ENCODE results near the gene RPRD1B. TPM values are rescaled to one million over a fixed set of nuclear protein-coding genes. Genes with fewer than 3 reads are reported as not detected.

The RPRD1B gene
- total and polyA plus RNA-seq, 2 of the 8 experiments (the other 6 are each of a cell fraction or from before 2014, with no cell fraction given): 10.3 to 20.9 TPM

DNA sequence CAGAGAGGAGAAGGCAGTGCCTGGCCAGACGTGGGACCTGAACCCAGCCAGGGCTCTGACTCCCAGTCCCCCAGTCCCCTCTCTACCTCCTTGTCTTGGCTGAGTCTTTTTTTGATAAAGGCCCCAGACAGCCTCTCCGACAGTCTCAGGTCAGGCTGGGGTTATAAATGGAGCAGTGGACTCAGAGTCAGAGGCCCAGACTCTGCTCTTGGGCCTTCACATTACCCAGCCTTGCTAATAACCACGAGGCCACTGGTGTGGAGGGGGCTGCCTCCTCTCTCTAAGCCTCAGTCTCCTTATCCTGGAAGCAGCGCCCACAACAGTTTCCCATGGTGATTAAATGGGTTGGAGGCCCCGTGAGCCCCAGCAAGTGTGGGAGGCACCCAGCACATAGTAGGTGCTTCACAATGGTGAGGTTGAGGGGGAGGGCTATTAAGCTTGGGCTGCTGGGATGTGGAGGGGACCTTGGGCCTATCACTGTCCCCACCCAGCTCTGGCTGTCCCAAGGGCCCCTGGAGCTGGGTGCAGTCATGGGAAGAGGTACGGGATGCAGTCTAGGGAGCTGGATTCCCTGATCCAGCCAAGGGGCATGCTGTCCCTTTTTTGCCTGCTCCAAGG lies 95.8 kb downstream of the RPRD1B start (continued):
- TF ChIP-seq BCL11A (IDR thresholded peaks at IDR 0.05; ENCODE audit: low read depth in 2 of 2, low read length in 2 of 2) (no peak), CBX5 (IDR thresholded peaks at IDR 0.05; ENCODE audit: low read depth, low read length) (no peak), SP2 (IDR thresholded peaks at IDR 0.05; ENCODE audit: low read length) (no peak), FOSL1 (IDR thresholded peaks at IDR 0.05; ENCODE audit: insufficient read depth, low read depth, low read length) (no peak)
